ENCODE measurements around the gene DIRAS1.

Gene DIRAS1

GRCh38 chr19:2720777-2721569, at the start of gene DIRAS1:
DIRAS1 (minus strand) TSS chr19:2721372; CDS start chr19:2717806, 3,566 bp downstream.
- no peak for DNase-seq (ENCODE audit: low read depth)

GRCh38 chr19:2770055-2771013, 49.2 kb upstream of the DIRAS1 start:
- DNase-seq (ENCODE audit: low read depth): no peak

- DNase-seq (ENCODE audit: low read depth): no peak
Measured at GRCh38 chr19:2769218-2769617, 48.0 kb upstream of the DIRAS1 start.

- DNase-seq (ENCODE audit: low read depth): no peak
Measured at GRCh38 chr19:2768365-2769132, 47.4 kb upstream of the DIRAS1 start.

GRCh38 chr19:2767688-2768087, 46.5 kb upstream of the DIRAS1 start:
- no peak for DNase-seq (ENCODE audit: low read depth)

GRCh38 chr19:2766594-2767372, 45.6 kb upstream of the DIRAS1 start:
- no peak for DNase-seq (ENCODE audit: low read depth)

- no peak for DNase-seq (ENCODE audit: low read depth)
Measured at GRCh38 chr19:2765376-2765775, 44.2 kb upstream of the DIRAS1 start.

- no peak for DNase-seq (ENCODE audit: low read depth)
Measured at GRCh38 chr19:2764945-2765344, 43.8 kb upstream of the DIRAS1 start.

- DNase-seq (ENCODE audit: low read depth): no peak
Measured at GRCh38 chr19:2763687-2764086, 42.5 kb upstream of the DIRAS1 start.

GRCh38 chr19:2762783-2763496, 41.8 kb upstream of the DIRAS1 start:
- no peak for DNase-seq (ENCODE audit: low read depth)

- no peak for DNase-seq (ENCODE audit: low read depth)
Measured at GRCh38 chr19:2761876-2762782, 41.0 kb upstream of the DIRAS1 start.

- DNase-seq (ENCODE audit: low read depth): no peak
Measured at GRCh38 chr19:2761309-2761677, 40.1 kb upstream of the DIRAS1 start.

GRCh38 chr19:2759965-2760364, 38.8 kb upstream of the DIRAS1 start:
- no peak for DNase-seq (ENCODE audit: low read depth)

GRCh38 chr19:2759362-2759761, 38.2 kb upstream of the DIRAS1 start:
- no peak for DNase-seq (ENCODE audit: low read depth)

GRCh38 chr19:2758601-2759313, 37.6 kb upstream of the DIRAS1 start:
- DNase-seq (ENCODE audit: low read depth): no peak

- no peak for DNase-seq (ENCODE audit: low read depth)
Measured at GRCh38 chr19:2756921-2757881, 36.0 kb upstream of the DIRAS1 start.

- DNase-seq (ENCODE audit: low read depth): no peak
Measured at GRCh38 chr19:2756477-2756876, 35.3 kb upstream of the DIRAS1 start.

- DNase-seq (ENCODE audit: low read depth): no peak
Measured at GRCh38 chr19:2755811-2756210, 34.6 kb upstream of the DIRAS1 start.

All from HS-5 (cell line).